K562 (cell line): ENCODE measurements around the gene LCLAT1. TPM values are rescaled to one million over a fixed set of nuclear protein-coding genes. Genes with fewer than 3 reads are reported as not detected.

ENCODE experiments used
- CCAR2 ChIP-seq: fragments of 200-400 bp; formaldehyde crosslinking; IDR thresholded peaks from 2 replicates; pipeline ENCODE4 v1.6.1; 2017; ENCODE audit warnings: mild to moderate bottlenecking, low read depth, low read length
- CTBP1 ChIP-seq: fragments of 450-650 bp; IDR thresholded peaks from 2 replicates; pipeline ENCODE4 v1.6.1; 2016; ENCODE audit warnings: borderline replicate concordance
- EGR1 ChIP-seq: fragments of 450-650 bp; conservative IDR thresholded peaks from 2 replicates; pipeline ENCODE4 v1.6.1; 2017; ENCODE audit warnings: mild to moderate bottlenecking
- EHMT2 ChIP-seq: fragments of 450-650 bp; IDR thresholded peaks from 2 replicates; pipeline ENCODE4 v1.6.1; 2018; ENCODE audit warnings: antibody characterized with exemption
- HIVEP1 ChIP-seq: fragments of 250-450 bp; sonication (Bioruptor Pico); IDR thresholded peaks from 2 replicates; pipeline ENCODE4 v1.4.0; 2020; ENCODE audit warnings: mild to moderate bottlenecking
- LCOR ChIP-seq: sonication (generic); formaldehyde crosslinking; IDR thresholded peaks from 2 replicates; pipeline ENCODE4 v1.8.0; 2022; ENCODE audit warnings: mild to moderate bottlenecking, missing genetic modification reagents
- MAFG ChIP-seq: fragments of 450-650 bp; conservative IDR thresholded peaks from 2 replicates; pipeline ENCODE4 v1.6.1; 2016; ENCODE audit warnings: missing genetic modification characterization, missing compliant biosample characterization
- NR4A1 ChIP-seq, 2 experiments: fragments of 250-450 bp in 1 of 2; fragments of 450-650 bp in 1 of 2; sonication (Bioruptor Pico) in 1 of 2; IDR thresholded peaks; 2 replicates each; pipeline versions ENCODE4 v1.4.0 to v1.6.1; 2016 to 2020; ENCODE audit warnings: mild to moderate bottlenecking in 2 of 2, missing compliant biosample characterization in 1 of 2, missing genetic modification characterization in 1 of 2, moderate library complexity in 1 of 2
- RAD21 ChIP-seq, 2 experiments: fragments of 250-450 bp in 1 of 2; fragments of 450-650 bp in 1 of 2; sonication (Bioruptor Pico) in 1 of 2; formaldehyde crosslinking in 1 of 2; IDR thresholded peaks in 1 of 2; conservative IDR thresholded peaks in 1 of 2; 2 replicates each; pipeline versions ENCODE4 v1.4.0 to v1.8.0; 2020 to 2022; ENCODE audit warnings: mild to moderate bottlenecking in 2 of 2, moderate library complexity in 1 of 2
- SREBF1 ChIP-seq: fragments of 150-350 bp; IDR thresholded peaks from 2 replicates; pipeline ENCODE4 v1.6.1; 2014; ENCODE audit warnings: antibody characterized with exemption, low read depth, low read length, borderline replicate concordance
- ZNF217 ChIP-seq: sonication (generic); formaldehyde crosslinking; IDR thresholded peaks from 2 replicates; pipeline ENCODE4 v1.8.0; 2022; ENCODE audit warnings: mild to moderate bottlenecking, missing genetic modification reagents
- polyA plus RNA-seq, 8 experiments: library from polyadenylated mRNA; depleted of rRNA in 4 of 8; stranded (reverse) in 5 of 8; unstranded in 3 of 8; fragments of >200 nt; fragmentation: Nextera tagmentation in 2 of 8; fragmentation: Illumina TruSeq in 1 of 8; extraction: Ambion mirVana in 2 of 8; extraction: Trizol in 1 of 8; gene quantifications; 2 replicates each; pipeline versions ENCODE4 v1.2.1 to v1.2.3, GENCODE V29; 2011 to 2014; ENCODE audit warnings: inconsistent platforms in 1 of 8, missing spikeins in 1 of 8
- total RNA-seq, 7 experiments: library from RNA; depleted of rRNA in 6 of 7; stranded (reverse); fragments of >200 nt in 6 of 7; fragmentation: Illumina TruSeq in 2 of 7; extraction: Trizol in 2 of 7; gene quantifications; 2 replicates each; pipeline versions ENCODE4 v1.2.1 to v1.2.3, GENCODE V29; 2011 to 2021; ENCODE audit warnings: low replicate concordance in 1 of 7
- TF ChIP-seq, protein P1 (sequence below): sonication (generic); formaldehyde crosslinking; IDR thresholded peaks from 2 replicates; pipeline ENCODE4 v1.8.1; 2023; ENCODE audit warnings: mild to moderate bottlenecking, missing genetic modification reagents
- TF ChIP-seq, protein P2 (sequence below): IDR thresholded peaks from 2 replicates; pipeline ENCODE4 v1.6.1; 2014; ENCODE audit warnings: antibody characterized with exemption
- TF ChIP-seq, protein P3 (sequence below): fragments of 200-800 bp; sonication (Bioruptor generic); IDR thresholded peaks from 2 replicates; pipeline ENCODE4 v1.6.1; 2017; ENCODE audit warnings: missing genetic modification characterization, missing compliant biosample characterization
- TF ChIP-seq, protein P4 (sequence below): sonication (generic); formaldehyde crosslinking; IDR thresholded peaks from 2 replicates; pipeline ENCODE4 v1.8.0; 2023; ENCODE audit warnings: mild to moderate bottlenecking, missing genetic modification reagents
- TF ChIP-seq, protein P5 (sequence below): sonication (generic); formaldehyde crosslinking; IDR thresholded peaks from 2 replicates; pipeline ENCODE4 v1.8.0; 2022; ENCODE audit warnings: missing genetic modification reagents, mild to moderate bottlenecking, moderate library complexity, borderline replicate concordance

The LCLAT1 gene
- total and polyA plus RNA-seq, 9 of the 15 experiments (the other 6 are each of a cell fraction or from before 2014, with no cell fraction given) = 8.9 to 63.3 (median 25.4) TPM

DNA sequence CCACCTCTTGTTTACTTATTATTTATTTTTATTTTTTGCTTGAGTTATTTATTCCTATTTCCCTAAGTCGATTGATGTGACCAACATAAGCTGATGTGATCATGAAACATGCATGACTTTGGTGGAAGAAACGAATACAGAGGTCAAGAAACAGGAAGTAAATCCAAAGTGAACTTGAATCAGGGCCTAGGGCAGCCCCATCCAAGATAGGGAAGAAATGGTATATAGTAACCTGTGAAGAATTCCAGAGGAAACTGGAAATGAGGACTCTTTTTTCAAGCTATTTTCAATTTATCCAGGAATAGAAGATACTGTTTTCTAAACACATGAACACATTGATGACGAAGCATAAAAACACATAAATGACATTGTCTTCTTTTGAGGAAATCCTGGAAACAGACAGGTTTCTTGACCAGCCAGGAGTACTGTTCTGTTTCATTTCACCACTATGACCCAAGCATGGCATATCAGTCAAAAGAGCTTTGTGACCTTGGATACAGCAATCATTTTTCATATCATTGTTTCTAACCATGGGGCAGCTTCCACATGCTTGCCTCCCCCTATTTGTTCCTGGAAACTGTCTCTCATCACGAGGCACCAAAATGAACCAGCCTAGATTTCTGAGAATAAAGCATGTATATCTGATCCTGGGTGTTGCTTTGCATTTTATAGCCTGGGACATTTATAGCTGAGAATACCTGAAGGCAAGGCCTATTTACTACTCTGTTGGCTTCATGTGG is 9.1 kb upstream of the LCLAT1 start (continued):
- TF ChIP-seq, protein P1, sequence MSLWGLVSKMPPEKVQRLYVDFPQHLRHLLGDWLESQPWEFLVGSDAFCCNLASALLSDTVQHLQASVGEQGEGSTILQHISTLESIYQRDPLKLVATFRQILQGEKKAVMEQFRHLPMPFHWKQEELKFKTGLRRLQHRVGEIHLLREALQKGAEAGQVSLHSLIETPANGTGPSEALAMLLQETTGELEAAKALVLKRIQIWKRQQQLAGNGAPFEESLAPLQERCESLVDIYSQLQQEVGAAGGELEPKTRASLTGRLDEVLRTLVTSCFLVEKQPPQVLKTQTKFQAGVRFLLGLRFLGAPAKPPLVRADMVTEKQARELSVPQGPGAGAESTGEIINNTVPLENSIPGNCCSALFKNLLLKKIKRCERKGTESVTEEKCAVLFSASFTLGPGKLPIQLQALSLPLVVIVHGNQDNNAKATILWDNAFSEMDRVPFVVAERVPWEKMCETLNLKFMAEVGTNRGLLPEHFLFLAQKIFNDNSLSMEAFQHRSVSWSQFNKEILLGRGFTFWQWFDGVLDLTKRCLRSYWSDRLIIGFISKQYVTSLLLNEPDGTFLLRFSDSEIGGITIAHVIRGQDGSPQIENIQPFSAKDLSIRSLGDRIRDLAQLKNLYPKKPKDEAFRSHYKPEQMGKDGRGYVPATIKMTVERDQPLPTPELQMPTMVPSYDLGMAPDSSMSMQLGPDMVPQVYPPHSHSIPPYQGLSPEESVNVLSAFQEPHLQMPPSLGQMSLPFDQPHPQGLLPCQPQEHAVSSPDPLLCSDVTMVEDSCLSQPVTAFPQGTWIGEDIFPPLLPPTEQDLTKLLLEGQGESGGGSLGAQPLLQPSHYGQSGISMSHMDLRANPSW = no peak
- peak; percentile 12; the same call in 1 of the 2 replicates for TF ChIP-seq CTBP1
- TF ChIP-seq EGR1 = no peak
- TF ChIP-seq SREBF1 = no peak
- TF ChIP-seq CCAR2 = no peak
- TF ChIP-seq EHMT2 = 0 out of 2 replicates have a peak, but pooled peaks have one; percentile 9
- TF ChIP-seq RAD21 (CRISPR knock-in tag; conservative IDR thresholded peaks at IDR 0.05 in 1 of 2, IDR thresholded peaks at IDR 0.05 in 1 of 2) = no peak
- TF ChIP-seq, protein P2, sequence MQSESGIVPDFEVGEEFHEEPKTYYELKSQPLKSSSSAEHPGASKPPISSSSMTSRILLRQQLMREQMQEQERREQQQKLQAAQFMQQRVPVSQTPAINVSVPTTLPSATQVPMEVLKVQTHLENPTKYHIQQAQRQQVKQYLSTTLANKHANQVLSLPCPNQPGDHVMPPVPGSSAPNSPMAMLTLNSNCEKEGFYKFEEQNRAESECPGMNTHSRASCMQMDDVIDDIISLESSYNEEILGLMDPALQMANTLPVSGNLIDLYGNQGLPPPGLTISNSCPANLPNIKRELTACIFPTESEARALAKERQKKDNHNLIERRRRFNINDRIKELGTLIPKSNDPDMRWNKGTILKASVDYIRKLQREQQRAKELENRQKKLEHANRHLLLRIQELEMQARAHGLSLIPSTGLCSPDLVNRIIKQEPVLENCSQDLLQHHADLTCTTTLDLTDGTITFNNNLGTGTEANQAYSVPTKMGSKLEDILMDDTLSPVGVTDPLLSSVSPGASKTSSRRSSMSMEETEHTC = 0 out of 2 replicates have a peak, but pooled peaks have one; percentile 31
- no peak for TF ChIP-seq NR4A1 (CRISPR knock-in tag; IDR thresholded peaks at IDR 0.05)
- peak; percentile 79 for TF ChIP-seq NR4A1 (tag; IDR thresholded peaks at IDR 0.05)
- TF ChIP-seq, protein P3, sequence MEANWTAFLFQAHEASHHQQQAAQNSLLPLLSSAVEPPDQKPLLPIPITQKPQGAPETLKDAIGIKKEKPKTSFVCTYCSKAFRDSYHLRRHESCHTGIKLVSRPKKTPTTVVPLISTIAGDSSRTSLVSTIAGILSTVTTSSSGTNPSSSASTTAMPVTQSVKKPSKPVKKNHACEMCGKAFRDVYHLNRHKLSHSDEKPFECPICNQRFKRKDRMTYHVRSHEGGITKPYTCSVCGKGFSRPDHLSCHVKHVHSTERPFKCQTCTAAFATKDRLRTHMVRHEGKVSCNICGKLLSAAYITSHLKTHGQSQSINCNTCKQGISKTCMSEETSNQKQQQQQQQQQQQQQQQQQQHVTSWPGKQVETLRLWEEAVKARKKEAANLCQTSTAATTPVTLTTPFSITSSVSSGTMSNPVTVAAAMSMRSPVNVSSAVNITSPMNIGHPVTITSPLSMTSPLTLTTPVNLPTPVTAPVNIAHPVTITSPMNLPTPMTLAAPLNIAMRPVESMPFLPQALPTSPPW (CRISPR knock-in tag) = peak; percentile 50
- TF ChIP-seq, protein P4, sequence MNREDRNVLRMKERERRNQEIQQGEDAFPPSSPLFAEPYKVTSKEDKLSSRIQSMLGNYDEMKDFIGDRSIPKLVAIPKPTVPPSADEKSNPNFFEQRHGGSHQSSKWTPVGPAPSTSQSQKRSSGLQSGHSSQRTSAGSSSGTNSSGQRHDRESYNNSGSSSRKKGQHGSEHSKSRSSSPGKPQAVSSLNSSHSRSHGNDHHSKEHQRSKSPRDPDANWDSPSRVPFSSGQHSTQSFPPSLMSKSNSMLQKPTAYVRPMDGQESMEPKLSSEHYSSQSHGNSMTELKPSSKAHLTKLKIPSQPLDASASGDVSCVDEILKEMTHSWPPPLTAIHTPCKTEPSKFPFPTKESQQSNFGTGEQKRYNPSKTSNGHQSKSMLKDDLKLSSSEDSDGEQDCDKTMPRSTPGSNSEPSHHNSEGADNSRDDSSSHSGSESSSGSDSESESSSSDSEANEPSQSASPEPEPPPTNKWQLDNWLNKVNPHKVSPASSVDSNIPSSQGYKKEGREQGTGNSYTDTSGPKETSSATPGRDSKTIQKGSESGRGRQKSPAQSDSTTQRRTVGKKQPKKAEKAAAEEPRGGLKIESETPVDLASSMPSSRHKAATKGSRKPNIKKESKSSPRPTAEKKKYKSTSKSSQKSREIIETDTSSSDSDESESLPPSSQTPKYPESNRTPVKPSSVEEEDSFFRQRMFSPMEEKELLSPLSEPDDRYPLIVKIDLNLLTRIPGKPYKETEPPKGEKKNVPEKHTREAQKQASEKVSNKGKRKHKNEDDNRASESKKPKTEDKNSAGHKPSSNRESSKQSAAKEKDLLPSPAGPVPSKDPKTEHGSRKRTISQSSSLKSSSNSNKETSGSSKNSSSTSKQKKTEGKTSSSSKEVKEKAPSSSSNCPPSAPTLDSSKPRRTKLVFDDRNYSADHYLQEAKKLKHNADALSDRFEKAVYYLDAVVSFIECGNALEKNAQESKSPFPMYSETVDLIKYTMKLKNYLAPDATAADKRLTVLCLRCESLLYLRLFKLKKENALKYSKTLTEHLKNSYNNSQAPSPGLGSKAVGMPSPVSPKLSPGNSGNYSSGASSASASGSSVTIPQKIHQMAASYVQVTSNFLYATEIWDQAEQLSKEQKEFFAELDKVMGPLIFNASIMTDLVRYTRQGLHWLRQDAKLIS = no peak
- no peak for TF ChIP-seq ZNF217 (CRISPR knock-in tag)
- 0 out of 2 replicates have a peak, but pooled peaks have one; percentile 37 for TF ChIP-seq HIVEP1 (CRISPR knock-in tag)
- TF ChIP-seq, protein P5, sequence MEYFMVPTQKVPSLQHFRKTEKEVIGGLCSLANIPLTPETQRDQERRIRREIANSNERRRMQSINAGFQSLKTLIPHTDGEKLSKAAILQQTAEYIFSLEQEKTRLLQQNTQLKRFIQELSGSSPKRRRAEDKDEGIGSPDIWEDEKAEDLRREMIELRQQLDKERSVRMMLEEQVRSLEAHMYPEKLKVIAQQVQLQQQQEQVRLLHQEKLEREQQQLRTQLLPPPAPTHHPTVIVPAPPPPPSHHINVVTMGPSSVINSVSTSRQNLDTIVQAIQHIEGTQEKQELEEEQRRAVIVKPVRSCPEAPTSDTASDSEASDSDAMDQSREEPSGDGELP (CRISPR knock-in tag) = no peak
- no peak for TF ChIP-seq LCOR (CRISPR knock-in tag)
- peak; percentile 78 for TF ChIP-seq MAFG (tag)
